ENCODE data around the gene FBXL7. TPM values are rescaled to one million over a fixed set of nuclear protein-coding genes. Genes with fewer than 3 reads are reported as not detected.

Gene FBXL7
- total and polyA plus RNA-seq, 4 donors, result 1.9 to 15.5 (median 6.6) TPM

DNA sequence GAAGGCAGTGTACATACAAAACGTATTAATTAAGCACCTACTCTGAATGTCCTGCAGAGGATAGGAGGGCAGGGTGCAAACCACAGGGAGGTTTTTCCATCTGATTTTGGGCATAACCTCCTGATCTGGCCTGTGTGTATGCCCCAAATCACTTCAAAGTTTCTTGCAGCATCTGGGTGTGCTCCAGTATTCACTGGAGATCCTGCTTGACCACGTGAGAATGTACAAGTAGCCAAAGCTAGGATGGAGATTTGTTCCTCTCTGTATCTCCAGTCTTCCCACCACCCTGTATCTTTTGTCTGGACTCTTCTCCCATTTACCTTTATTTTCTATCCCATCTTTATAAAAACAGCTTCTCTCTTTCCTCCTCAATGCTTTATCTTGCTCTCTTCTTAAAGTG is 207.7 kb downstream of the FBXL7 start:
- H3K36me3 ChIP-seq (ENCODE audit: control insufficient read depth in 4 of 4, insufficient read depth in 4 of 4, low read length in 4 of 4), result no peaks in the 10 kb centered on the region
- TF ChIP-seq, protein P1, sequence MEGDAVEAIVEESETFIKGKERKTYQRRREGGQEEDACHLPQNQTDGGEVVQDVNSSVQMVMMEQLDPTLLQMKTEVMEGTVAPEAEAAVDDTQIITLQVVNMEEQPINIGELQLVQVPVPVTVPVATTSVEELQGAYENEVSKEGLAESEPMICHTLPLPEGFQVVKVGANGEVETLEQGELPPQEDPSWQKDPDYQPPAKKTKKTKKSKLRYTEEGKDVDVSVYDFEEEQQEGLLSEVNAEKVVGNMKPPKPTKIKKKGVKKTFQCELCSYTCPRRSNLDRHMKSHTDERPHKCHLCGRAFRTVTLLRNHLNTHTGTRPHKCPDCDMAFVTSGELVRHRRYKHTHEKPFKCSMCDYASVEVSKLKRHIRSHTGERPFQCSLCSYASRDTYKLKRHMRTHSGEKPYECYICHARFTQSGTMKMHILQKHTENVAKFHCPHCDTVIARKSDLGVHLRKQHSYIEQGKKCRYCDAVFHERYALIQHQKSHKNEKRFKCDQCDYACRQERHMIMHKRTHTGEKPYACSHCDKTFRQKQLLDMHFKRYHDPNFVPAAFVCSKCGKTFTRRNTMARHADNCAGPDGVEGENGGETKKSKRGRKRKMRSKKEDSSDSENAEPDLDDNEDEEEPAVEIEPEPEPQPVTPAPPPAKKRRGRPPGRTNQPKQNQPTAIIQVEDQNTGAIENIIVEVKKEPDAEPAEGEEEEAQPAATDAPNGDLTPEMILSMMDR (IDR thresholded peaks at IDR 0.05; ENCODE audit: control extremely low read depth, extremely low read depth), result no peak
- no peak overlapping the region for H3K4me3 ChIP-seq
- peaks cover 0 to 6% (median 3%) of the 10 kb centered on the region in 5 donors for H3K4me1 ChIP-seq (ENCODE audit: control insufficient read depth in 5 of 5, insufficient read depth in 5 of 5, low read length in 5 of 5)
- no peak for DNase-seq
- peaks cover 0 to 3% (median 0%) of the 10 kb centered on the region in 4 donors for H3K9me3 ChIP-seq (ENCODE audit: control insufficient read depth in 4 of 4, insufficient read depth in 3 of 4, low read length in 3 of 4)
- no peaks in the 10 kb centered on the region for H3K27me3 ChIP-seq (ENCODE audit: control insufficient read depth in 3 of 3, insufficient read depth in 3 of 3, low read length in 2 of 3)
- no peak overlapping the region for H3K27ac ChIP-seq (ENCODE audit: low read depth in 1 of 2, low read length in 1 of 2)
- H3K9ac ChIP-seq (ENCODE audit: insufficient read depth in 1 of 2, low read length in 2 of 2), result no peak overlapping the region
- ATAC-seq (ENCODE audit: insufficient read depth, low FRiP score), result no peak
- WGBS, 2 donors, result 70 to 87% methylated on average over 2 of the region's 2 CpGs

DNA sequence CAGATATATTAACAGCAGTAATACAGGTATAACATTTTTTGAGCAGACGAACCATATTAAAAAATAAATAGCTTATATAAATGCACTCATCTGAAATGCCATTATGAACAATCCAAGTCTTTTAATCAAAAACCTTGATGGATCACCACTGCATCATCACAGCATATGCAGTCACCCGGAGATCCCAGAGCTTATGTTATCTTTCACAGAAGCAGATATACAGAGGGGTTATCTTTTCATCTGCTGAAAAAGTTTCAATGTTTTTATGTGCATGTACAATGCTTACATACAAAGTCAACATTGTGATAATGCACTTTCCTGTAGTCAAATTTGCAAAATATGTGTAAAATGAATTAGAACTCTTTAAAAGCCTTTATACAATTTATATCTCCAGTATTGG is 211.9 kb downstream of the FBXL7 start:
- 84 to 89% methylated on average over 2 of the region's 2 CpGs for whole genome bisulfite sequencing, 2 donors
- no peak for ATAC-seq (ENCODE audit: insufficient read depth, low FRiP score)
- TF ChIP-seq, protein P1 (IDR thresholded peaks at IDR 0.05; ENCODE audit: control extremely low read depth, extremely low read depth), result no peak

DNA sequence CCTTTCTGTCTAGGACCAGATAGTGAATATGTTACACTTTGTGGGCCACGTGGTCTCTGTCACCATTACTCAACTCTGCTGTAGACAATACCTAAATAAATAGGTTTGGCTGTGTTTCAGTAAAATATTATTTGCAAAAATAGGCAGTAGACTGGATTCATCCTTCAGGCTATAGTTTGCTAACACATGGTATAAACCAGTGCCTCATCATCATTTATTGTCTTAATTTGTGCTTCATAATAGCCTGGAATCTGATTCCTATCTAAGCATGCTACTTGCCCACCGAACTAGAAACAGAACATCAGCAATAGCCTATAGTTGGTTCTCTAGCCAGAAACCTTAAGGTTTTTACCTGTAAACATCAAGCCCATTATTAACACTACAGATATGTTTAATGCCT is 215.6 kb downstream of the FBXL7 start:
- ATAC-seq (ENCODE audit: insufficient read depth, low FRiP score), result no peak
- WGBS, 2 donors, result 73 to 80% methylated on average over 2 of the region's 2 CpGs

More for the DNA sequence above, 211.9 kb downstream of the FBXL7 start:
- peaks cover 0 to 11% (median 3%) of the 10 kb centered on the region in 5 donors for H3K4me1 ChIP-seq (ENCODE audit: control insufficient read depth in 5 of 5, insufficient read depth in 5 of 5, low read length in 5 of 5)
- no peaks in the 10 kb centered on the region for H3K27me3 ChIP-seq (ENCODE audit: control insufficient read depth in 3 of 3, insufficient read depth in 3 of 3, low read length in 2 of 3)
- DNase-seq, result no peak
- peaks cover 0 to 3% (median 0%) of the 10 kb centered on the region in 4 donors for H3K9me3 ChIP-seq (ENCODE audit: control insufficient read depth in 4 of 4, insufficient read depth in 3 of 4, low read length in 3 of 4)
- no peak overlapping the region for H3K27ac ChIP-seq (ENCODE audit: low read depth in 1 of 2, low read length in 1 of 2)
- no peak overlapping the region for H3K9ac ChIP-seq (ENCODE audit: insufficient read depth in 1 of 2, low read length in 2 of 2)
- H3K4me3 ChIP-seq, result no peak overlapping the region
- no peaks in the 10 kb centered on the region for H3K36me3 ChIP-seq (ENCODE audit: control insufficient read depth in 4 of 4, insufficient read depth in 4 of 4, low read length in 4 of 4)

More for the DNA sequence above, 215.6 kb downstream of the FBXL7 start:
- no peak overlapping the region for H3K27ac ChIP-seq (ENCODE audit: low read depth in 1 of 2, low read length in 1 of 2)
- no peak overlapping the region for H3K9ac ChIP-seq (ENCODE audit: insufficient read depth in 1 of 2, low read length in 2 of 2)
- TF ChIP-seq, protein P1 (IDR thresholded peaks at IDR 0.05; ENCODE audit: control extremely low read depth, extremely low read depth), result no peak
- H3K4me3 ChIP-seq, result no peak overlapping the region
- no peaks in the 10 kb centered on the region for H3K27me3 ChIP-seq (ENCODE audit: control insufficient read depth in 3 of 3, insufficient read depth in 3 of 3, low read length in 2 of 3)
- DNase-seq, result no peak
- H3K9me3 ChIP-seq (ENCODE audit: control insufficient read depth in 4 of 4, insufficient read depth in 3 of 4, low read length in 3 of 4), result no peaks in the 10 kb centered on the region
- H3K36me3 ChIP-seq (ENCODE audit: control insufficient read depth in 4 of 4, insufficient read depth in 4 of 4, low read length in 4 of 4), result no peaks in the 10 kb centered on the region
- peaks cover 0 to 16% (median 10%) of the 10 kb centered on the region in 5 donors for H3K4me1 ChIP-seq (ENCODE audit: control insufficient read depth in 5 of 5, insufficient read depth in 5 of 5, low read length in 5 of 5)
